ENCODE data around the gene FGD2. TPM values are rescaled to one million over a fixed set of nuclear protein-coding genes. Genes with fewer than 3 reads are reported as not detected.

Gene FGD2
- total RNA-seq, 4 donors from 2014 or later = 13.1 to 46.4 (median 29.6) TPM

DNA sequence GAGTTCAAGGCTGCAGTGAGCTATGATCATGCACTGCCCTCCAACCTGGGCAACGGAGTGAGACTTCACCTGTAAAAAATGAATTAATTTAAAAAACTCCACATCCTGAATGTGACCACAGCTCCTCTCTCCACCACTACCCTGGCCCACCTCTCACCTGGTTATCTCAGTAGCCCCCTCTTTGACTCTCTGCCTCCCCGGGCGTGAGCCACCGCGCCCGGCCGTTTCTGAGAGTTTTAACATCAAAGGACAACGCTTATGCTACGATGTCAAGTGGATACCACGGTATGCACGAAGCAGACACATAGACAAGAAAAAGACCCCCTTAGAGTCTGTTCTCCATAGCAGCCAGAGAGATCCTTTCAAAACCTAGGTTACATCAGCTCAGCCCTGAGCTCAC lies 48.7 kb downstream of the FGD2 start:
- Histone ChIP-seq H3K4me3 (no peak overlapping the region), H3K27ac (no peak overlapping the region), H3K27me3 (no peaks in the 10 kb centered on the region), H3K36me3 (no peaks in the 10 kb centered on the region), H3K4me1 (peaks cover 0 to 23% (median 17%) of the 10 kb centered on the region in 4 donors), H3K9me3 (no peaks in the 10 kb centered on the region)
- WGBS, 2 donors (ENCODE audit: low coverage in 1 of 2) = 90 to 94% methylated on average over 10 to 11 of the region's 11 CpGs
- TF ChIP-seq POLR2AphosphoS5 (IDR thresholded peaks at IDR 0.05) (no peak), POLR2A (IDR thresholded peaks at IDR 0.05) (no peak), EP300 (IDR thresholded peaks at IDR 0.05; ENCODE audit: low read depth) (no peak)
- TF ChIP-seq, protein P1, sequence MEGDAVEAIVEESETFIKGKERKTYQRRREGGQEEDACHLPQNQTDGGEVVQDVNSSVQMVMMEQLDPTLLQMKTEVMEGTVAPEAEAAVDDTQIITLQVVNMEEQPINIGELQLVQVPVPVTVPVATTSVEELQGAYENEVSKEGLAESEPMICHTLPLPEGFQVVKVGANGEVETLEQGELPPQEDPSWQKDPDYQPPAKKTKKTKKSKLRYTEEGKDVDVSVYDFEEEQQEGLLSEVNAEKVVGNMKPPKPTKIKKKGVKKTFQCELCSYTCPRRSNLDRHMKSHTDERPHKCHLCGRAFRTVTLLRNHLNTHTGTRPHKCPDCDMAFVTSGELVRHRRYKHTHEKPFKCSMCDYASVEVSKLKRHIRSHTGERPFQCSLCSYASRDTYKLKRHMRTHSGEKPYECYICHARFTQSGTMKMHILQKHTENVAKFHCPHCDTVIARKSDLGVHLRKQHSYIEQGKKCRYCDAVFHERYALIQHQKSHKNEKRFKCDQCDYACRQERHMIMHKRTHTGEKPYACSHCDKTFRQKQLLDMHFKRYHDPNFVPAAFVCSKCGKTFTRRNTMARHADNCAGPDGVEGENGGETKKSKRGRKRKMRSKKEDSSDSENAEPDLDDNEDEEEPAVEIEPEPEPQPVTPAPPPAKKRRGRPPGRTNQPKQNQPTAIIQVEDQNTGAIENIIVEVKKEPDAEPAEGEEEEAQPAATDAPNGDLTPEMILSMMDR (IDR thresholded peaks at IDR 0.05) = no peak
- intact Hi-C loops (cut with DNase I; ENCODE audit: low total_unique reads) = loop anchor here (10.0 kb wide), 1 partner anchor 71 kb away; no protein-coding TSS in a partner anchor
- in situ Hi-C loops (cut with MboI; ENCODE audit: low pct_ligation_motif_present in 1 of 4, low pct_unique_long_range_greater_than_20kb in 1 of 4, low sequenced_read_pairs in 3 of 4) = loop anchor here (5.0 to 10.0 kb wide), 2 partner anchors 118 to 151 kb away; partner anchors contain the start of gene PIM1 (in 4 of the 4)
- DNase-seq = no peak

DNA sequence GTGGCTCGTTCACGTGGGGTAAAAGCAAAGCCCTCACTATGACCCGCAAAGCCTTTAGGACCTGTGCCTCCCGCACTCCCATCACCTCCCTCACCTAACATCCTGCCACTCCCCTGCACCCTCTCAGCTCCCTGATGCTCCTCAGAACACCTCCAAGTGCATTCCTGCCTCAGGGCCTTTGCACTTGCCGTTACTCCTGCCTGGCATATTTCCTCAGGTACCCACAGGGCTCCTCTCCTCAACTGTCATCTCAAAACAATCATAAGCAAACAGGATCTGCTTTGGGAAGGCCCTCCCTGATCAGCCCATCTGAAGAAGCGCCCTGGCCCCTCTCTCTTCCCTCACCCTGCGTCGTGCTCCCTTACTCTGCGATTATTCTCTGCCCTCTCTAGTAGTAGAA lies 49.1 kb downstream of the FGD2 start:
- no peak for DNase-seq
- no peaks in the 10 kb centered on the region for H3K9me3 ChIP-seq
- in situ Hi-C loops (cut with MboI; ENCODE audit: low pct_ligation_motif_present in 1 of 4, low pct_unique_long_range_greater_than_20kb in 1 of 4, low sequenced_read_pairs in 3 of 4) (loop anchor here (5.0 to 10.0 kb wide), 2 partner anchors 118 to 150 kb away; partner anchors contain the start of gene PIM1 (in 4 of the 4)), intact Hi-C loops (cut with DNase I; ENCODE audit: low total_unique reads) (loop anchor here (10.0 kb wide), 1 partner anchor 70 kb away; no protein-coding TSS in a partner anchor)
- TF ChIP-seq, protein P1 (IDR thresholded peaks at IDR 0.05) = no peak
- TF ChIP-seq POLR2A (IDR thresholded peaks at IDR 0.05) = no peak
- TF ChIP-seq POLR2AphosphoS5 (IDR thresholded peaks at IDR 0.05) = no peak
- no peak for TF ChIP-seq EP300 (IDR thresholded peaks at IDR 0.05; ENCODE audit: low read depth)
- H3K4me3 ChIP-seq = no peak overlapping the region
- H3K4me1 ChIP-seq = peaks cover 4 to 24% (median 19%) of the 10 kb centered on the region in 4 donors
- no peak overlapping the region for H3K27ac ChIP-seq
- 83 to 85% methylated on average over 7 to 9 of the region's 9 CpGs for WGBS, 2 donors (ENCODE audit: low coverage in 1 of 2)
- no peaks in the 10 kb centered on the region for H3K36me3 ChIP-seq
- no peaks in the 10 kb centered on the region for H3K27me3 ChIP-seq

DNA sequence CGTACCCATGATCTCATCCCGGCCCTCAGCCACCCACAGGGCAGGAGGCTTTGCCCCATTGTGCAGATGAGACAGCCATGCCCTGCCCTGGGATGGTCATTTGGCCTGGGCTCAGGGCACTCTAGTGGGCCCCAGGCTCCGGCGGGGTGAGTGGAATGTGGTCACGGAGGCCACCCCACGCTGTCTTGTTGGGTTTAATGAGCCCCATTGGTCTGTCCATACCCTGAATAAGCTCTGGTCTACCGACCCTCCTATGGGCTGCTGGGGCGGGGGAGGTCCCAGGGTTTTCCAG lies 50.6 kb downstream of the FGD2 start:
- WGBS, 2 donors (ENCODE audit: low coverage in 1 of 2) = 97% methylated on average over 7 of the region's 8 CpGs; no CpG with 5 or more reads in 1 of the 2 donors
- TF ChIP-seq, protein P1 (IDR thresholded peaks at IDR 0.05) = no peak
- TF ChIP-seq POLR2AphosphoS5 (IDR thresholded peaks at IDR 0.05) (no peak), EP300 (IDR thresholded peaks at IDR 0.05; ENCODE audit: low read depth) (no peak), POLR2A (IDR thresholded peaks at IDR 0.05) (no peak)
- H3K27ac ChIP-seq = no peak overlapping the region
- no peaks in the 10 kb centered on the region for H3K27me3 ChIP-seq
- H3K36me3 ChIP-seq = no peaks in the 10 kb centered on the region
- no peaks in the 10 kb centered on the region for H3K9me3 ChIP-seq
- in situ Hi-C loops (cut with MboI; ENCODE audit: low pct_ligation_motif_present in 1 of 4, low pct_unique_long_range_greater_than_20kb in 1 of 4, low sequenced_read_pairs in 3 of 4) (loop anchor here in 1 of 4 donors (10.0 kb wide), 1 partner anchor 149 kb away; no protein-coding TSS in a partner anchor), intact Hi-C loops (cut with DNase I; ENCODE audit: low total_unique reads) (loop anchor here (10.0 kb wide), 1 partner anchor 69 kb away; no protein-coding TSS in a partner anchor)
- peaks cover 8 to 21% (median 19%) of the 10 kb centered on the region in 4 donors for H3K4me1 ChIP-seq
- DNase-seq = no peak
- H3K4me3 ChIP-seq = no peak overlapping the region

DNA sequence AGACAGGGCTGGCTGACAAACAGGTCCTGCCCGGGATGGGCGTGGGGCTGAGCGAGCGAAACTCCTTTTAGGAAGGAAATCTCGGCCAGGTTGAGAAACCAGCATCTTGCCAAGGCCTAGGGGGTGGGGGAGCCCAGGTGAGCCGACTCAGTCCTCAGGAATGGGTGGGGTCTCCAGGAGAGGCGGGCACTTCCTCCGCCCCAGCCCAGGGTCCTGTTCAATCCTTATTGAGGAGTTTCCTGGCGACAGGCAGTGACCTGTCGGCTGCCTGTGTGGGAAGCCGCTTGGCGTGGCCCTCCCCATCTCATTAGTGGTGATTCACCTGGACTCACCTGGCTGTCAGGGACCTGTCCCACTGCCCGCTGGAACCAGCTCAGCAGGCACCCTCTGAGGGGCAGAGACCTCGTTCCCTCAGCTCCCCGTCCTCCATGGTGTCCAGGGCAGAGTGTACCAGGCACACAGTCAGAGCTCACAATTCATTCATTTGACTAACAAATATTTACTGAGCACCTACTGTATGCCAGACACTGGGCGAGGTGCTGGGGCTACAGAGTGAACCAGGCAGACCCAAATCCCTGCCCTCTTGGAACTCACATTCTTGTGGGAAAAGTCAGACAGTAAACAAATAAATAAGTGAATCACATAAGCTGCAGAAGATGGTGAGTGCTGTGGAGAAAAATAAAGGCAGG lies 51.1 kb downstream of the FGD2 start:
- no peak for DNase-seq
- H3K36me3 ChIP-seq = no peaks in the 10 kb centered on the region
- WGBS, 2 donors (ENCODE audit: low coverage in 1 of 2) = 88% methylated on average over 16 of the region's 16 CpGs; no CpG with 5 or more reads in 1 of the 2 donors
- in situ Hi-C loops (cut with MboI; ENCODE audit: low pct_ligation_motif_present in 1 of 4, low pct_unique_long_range_greater_than_20kb in 1 of 4, low sequenced_read_pairs in 3 of 4) (loop anchor here in 1 of 4 donors (10.0 kb wide), 1 partner anchor 148 kb away; no protein-coding TSS in a partner anchor), intact Hi-C loops (cut with DNase I; ENCODE audit: low total_unique reads) (loop anchor here (10.0 kb wide), 1 partner anchor 68 kb away; no protein-coding TSS in a partner anchor)
- TF ChIP-seq EP300 (IDR thresholded peaks at IDR 0.05; ENCODE audit: low read depth) = no peak
- TF ChIP-seq POLR2A (IDR thresholded peaks at IDR 0.05) = no peak
- TF ChIP-seq POLR2AphosphoS5 (IDR thresholded peaks at IDR 0.05) = no peak
- TF ChIP-seq, protein P1 (IDR thresholded peaks at IDR 0.05) = no peak
- no peaks in the 10 kb centered on the region for H3K9me3 ChIP-seq
- H3K27ac ChIP-seq = no peak overlapping the region
- no peak overlapping the region for H3K4me3 ChIP-seq
- H3K4me1 ChIP-seq = peaks cover 8 to 16% (median 14%) of the 10 kb centered on the region in 4 donors
- H3K27me3 ChIP-seq = no peaks in the 10 kb centered on the region

All from transverse colon (tissue), 4 donors.